Measurements from ENCODE around the gene ARFGAP3. TPM values are rescaled to one million over a fixed set of nuclear protein-coding genes. Genes with fewer than 3 reads are reported as not detected.

Gene ARFGAP3
- total RNA-seq, 1 experiment from 2014 or later: 15.0 TPM

- Histone ChIP-seq H2AK5ac (ENCODE audit: insufficient read length, low read length) (no peak overlapping the region), H3K4me1 (ENCODE audit: insufficient read depth, low read length) (no peaks in the 10 kb centered on the region), H3K4ac (ENCODE audit: low read depth, low read length) (no peak overlapping the region), H3K27me3 (ENCODE audit: insufficient read depth, low read length) (no peaks in the 10 kb centered on the region), H4K8ac (replicated peaks; ENCODE audit: insufficient read length, low read depth, low read length) (no peak overlapping the region), H2BK12ac (ENCODE audit: insufficient read length, low read depth, low read length) (no peak overlapping the region), H3K27ac (ENCODE audit: insufficient read length, low read depth, low read length) (no peak overlapping the region), H3K9ac (ENCODE audit: extremely low read depth, insufficient read length, low read length) (no peak overlapping the region), H3K79me1 (ENCODE audit: insufficient read depth, low read depth, low read length, poor library complexity, severe bottlenecking) (no peaks in the 10 kb centered on the region), H2BK15ac (ENCODE audit: low read depth, low read length) (no peak overlapping the region), H4K5ac (ENCODE audit: insufficient read length, low read depth, low read length) (no peak overlapping the region), H3K18ac (ENCODE audit: insufficient read length, low read depth, low read length) (no peak overlapping the region), H2BK120ac (ENCODE audit: low read depth, low read length, poor library complexity, severe bottlenecking) (no peak overlapping the region), H4K91ac (ENCODE audit: insufficient read length, low read depth, low read length) (no peak overlapping the region), H3K23ac (ENCODE audit: insufficient read length, low read depth, low read length) (no peak overlapping the region), H2AFZ (ENCODE audit: low read length) (no peak overlapping the region), H3K56ac (ENCODE audit: insufficient read length, low read depth, low read length) (no peak overlapping the region), H3T11ph (ENCODE audit: low read length) (no peak overlapping the region), H4K20me1 (ENCODE audit: control insufficient read depth, insufficient read depth, insufficient read length) (no peaks in the 10 kb centered on the region), H2BK20ac (ENCODE audit: low read depth, low read length, poor library complexity, severe bottlenecking) (no peak overlapping the region), H3K14ac (ENCODE audit: insufficient read depth, low read length) (no peak overlapping the region), H2BK5ac (ENCODE audit: insufficient read length, low read length) (no peak overlapping the region), H3K79me2 (ENCODE audit: insufficient read depth, low read length) (no peaks in the 10 kb centered on the region), H3K9me3 (ENCODE audit: control insufficient read depth, low read depth, low read length) (no peaks in the 10 kb centered on the region), H3K4me2 (ENCODE audit: insufficient read depth, insufficient read length, low read length) (no peak overlapping the region), H3K23me2 (ENCODE audit: insufficient read length, low read depth, low read length, poor library complexity, severe bottlenecking) (no peaks in the 10 kb centered on the region)
- Mint-ChIP-seq H3K4me1 (peaks cover 3 to 13% of the 10 kb centered on the region in 2 experiments; a peak in 3 of 4 replicates), H3K4me3 (no peak overlapping the region), H3K27me3 (ENCODE audit: low read depth) (no peaks in the 10 kb centered on the region), H3K36me3 (ENCODE audit: insufficient read depth in 1 of 3, low read depth in 3 of 3) (no peaks in the 10 kb centered on the region), H3K9me3 (no peaks in the 10 kb centered on the region), H3K27ac (peak overlapping the region in 1 of 3 experiments; percentile 62; a peak in 1 of 7 replicates)
- no CpG with 5 or more reads among the region's 20 CpGs for WGBS (ENCODE audit: extremely low coverage, insufficient read length, low lambda C conversion rate)
- no peak for TF ChIP-seq CTCF (conservative IDR thresholded peaks at IDR 0.05)
- no peak for DNase-seq
Observed at GRCh38 chr22:42791721-42792452, 65.2 kb downstream of the ARFGAP3 start.

All from H9 (cell line).